ENCODE data around the gene MRPS35.

MRPS35 gene

DNA sequence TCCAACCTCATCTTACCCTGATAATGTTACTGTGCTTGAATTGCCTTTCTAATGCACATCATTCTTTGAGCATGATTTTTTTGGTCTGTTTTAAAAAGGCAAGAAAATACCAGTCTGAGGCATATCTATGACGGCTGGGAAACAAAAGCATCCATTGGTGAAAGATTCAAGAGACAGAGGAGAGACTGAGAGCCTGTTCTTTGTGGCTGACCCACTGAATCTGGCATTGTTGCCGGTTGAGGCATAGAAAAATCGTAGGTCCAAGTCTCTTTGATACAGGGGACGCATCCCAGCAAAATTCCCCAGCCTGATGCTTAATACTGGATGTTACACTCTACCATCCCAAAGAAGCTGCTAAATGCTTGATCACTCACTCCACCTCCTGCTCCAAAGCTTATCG is 66.5 kb downstream of the MRPS35 start:
- DNase-seq, result no peak

DNA sequence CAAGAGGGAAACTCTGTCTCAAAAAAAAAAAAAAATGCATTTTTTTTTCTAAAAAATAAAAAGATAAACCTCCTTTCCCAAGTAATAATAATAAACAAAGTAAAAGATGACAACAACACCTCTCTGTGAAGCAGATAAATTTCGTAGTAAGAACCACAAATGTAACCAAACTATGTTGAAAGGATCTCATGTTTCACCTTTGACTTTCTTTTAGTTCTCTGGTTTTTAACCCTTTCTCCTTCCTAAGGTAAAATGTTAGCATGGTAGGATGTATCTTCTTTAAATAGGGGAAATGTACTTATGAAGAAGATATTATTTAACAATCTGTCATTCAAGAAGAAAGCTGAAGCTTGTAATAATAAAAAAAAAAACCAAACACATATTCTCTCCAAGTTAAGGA is 67.6 kb downstream of the MRPS35 start:
- no peak for DNase-seq

DNA sequence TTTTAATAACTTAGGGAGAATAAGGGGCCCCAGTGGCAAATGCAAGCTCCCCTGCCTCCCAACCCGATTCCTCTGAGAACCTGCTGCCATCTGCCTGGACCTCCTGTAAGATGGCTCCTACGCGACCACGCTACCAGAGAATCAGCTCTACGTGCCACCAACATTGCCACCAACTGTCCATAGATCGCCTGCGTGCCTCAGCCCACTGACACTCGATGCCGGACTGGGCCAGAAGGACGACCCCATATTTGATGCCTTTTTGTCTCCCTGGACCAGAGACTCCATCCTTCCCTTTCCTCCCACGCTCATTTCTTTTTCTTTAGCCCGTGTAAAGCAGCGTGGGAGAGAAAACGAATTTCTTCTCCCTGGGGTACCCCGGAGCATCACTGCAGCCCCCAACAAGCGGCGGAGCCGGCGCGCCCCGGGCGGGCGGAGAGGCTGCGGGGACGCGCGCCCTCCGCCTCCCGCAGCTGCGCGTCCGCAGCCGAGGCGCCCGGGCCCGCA is 68.8 kb downstream of the MRPS35 start:
- peak; percentile 34 for DNase-seq

DNA sequence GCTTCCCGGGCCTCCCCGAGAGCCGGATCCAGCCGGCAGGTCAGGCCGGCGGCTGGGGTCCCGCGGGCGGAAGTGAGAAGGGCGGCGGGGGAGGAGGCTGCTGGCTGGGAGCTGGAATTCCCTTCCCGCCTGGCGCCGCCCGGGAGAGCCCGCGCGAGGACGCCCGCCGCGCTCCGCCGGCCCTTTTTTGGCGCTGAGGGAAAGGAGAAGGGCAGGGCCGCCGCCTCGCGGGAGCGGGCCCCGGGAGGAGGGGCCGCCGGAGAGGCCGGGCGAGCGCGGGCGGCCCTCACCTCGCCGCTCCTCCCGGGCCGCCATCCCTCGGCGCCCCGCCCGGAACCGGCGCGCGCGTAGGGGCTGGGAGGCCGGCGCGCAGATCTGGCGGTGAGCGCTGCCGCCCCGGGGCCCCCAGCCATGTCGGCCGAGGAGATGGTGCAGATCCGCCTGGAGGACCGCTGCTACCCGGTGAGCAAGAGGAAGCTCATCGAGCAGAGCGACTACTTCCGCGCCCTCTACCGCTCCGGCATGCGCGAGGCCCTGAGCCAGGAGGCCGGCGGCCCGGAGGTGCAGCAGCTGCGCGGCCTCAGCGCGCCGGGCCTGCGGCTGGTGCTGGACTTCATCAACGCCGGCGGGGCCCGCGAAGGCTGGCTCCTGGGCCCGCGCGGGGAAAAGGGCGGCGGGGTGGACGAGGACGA is 69.4 kb downstream of the MRPS35 start, which contains the start of the genes KLHL42 and MANSC4:
Gene KLHL42 (plus strand): TSS at position 314 of the 692 bp plus-strand sequence. CDS start 98 bp downstream, at position 412.
Gene MANSC4 (minus strand): TSS at position 317 of the 692 bp plus-strand sequence. CDS start 8,960 bp downstream, outside the sequence.
- DNase-seq, result peak; percentile 28

DNA sequence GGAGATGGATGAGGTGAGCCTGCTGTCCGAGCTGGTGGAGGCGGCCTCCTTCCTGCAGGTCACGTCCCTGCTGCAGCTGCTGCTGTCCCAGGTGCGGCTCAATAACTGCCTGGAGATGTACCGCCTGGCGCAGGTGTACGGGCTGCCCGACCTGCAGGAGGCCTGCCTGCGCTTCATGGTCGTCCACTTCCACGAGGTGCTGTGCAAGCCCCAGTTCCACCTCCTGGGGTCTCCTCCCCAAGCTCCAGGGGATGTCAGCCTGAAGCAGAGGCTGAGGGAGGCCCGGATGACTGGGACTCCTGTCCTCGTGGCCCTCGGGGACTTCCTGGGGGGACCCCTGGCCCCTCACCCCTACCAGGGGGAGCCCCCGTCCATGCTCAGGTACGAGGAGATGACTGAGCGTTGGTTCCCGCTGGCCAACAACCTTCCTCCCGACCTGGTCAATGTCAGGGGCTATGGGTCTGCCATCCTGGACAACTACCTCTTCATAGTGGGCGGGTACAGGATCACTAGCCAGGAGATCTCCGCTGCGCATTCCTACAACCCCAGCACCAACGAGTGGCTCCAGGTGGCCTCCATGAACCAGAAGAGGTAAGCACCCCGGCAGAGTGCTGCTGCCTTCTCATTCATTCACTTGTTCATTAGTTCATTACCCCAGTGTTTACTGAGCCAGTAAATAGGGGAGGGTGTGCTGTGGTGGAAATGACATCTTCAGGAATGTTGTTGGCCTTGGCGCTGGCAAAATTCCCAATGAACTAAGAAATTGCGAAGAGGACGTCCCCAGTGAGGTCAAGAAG is 70.2 kb downstream of the MRPS35 start:
- DNase-seq, result no peak

DNA sequence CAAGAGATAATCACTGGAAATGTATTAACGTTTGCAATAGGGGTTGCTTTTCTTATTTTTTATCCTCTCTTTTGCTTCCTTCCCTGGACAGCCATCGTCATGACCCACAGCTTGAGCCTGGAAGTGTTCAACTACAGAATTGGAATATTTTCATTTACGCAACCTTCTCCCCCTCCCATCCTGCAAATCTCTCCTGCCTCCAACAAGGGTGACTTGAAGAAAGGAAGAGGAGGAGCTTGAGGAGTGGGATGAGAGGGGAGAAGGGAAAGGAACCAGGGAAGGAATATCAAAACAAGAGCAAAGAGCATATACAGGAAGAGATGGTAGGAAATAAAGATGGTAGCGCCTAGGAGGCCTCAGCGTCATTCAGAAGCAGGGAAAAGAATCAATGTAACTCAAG is 71.0 kb downstream of the MRPS35 start:
- peak; percentile 3 for DNase-seq

DNA sequence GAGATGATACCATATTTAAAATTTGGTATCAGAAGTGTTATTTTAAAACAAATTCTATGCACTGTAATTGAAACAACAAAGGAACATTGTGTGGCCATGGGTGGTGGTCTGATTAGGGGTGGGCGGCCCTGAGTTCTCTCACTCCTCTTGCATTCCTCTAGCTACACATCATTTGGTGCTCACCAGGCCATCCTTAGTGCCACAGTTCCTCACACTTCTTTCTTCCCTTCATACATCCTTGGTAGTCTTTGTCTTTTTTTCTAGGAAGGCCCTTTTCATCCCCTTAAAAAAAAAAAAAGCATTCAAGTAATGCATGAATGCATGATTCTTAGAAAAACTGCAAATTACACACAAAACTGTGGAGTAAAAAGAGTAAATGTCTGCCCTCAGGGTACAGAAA is 71.8 kb downstream of the MRPS35 start:
- DNase-seq, result no peak

DNA sequence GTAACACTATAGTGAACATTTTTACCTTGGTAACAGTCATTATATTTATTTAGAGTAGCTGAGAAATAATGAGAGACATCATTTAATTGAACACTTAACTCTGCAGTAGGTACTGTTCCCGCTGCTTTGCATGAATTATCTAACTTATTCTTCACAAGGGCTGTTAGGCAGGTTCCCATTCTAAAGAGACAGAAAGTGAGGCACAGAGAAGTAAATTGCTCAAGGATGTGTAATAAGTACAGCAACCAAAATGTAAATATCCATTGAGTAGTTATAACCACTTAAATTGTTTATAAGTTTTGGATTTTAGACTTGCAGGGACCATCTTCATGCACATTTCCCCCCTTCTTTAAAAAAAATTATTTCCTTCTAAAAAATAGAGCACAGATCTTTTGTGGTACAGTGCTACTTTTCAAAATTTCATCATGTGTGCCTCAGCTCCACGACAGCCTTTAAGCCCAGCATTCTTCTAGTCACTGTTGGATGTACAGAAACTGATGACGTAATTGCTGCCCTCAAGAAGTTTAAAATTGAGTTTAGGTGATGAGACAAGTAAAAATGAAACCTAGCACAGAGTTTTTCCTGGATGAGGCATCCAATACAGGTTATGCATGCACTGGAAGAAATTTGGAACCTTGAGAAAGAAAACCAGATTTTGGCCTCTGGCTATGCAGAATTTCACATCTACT is 75.4 kb downstream of the MRPS35 start:
- no peak for DNase-seq

DNA sequence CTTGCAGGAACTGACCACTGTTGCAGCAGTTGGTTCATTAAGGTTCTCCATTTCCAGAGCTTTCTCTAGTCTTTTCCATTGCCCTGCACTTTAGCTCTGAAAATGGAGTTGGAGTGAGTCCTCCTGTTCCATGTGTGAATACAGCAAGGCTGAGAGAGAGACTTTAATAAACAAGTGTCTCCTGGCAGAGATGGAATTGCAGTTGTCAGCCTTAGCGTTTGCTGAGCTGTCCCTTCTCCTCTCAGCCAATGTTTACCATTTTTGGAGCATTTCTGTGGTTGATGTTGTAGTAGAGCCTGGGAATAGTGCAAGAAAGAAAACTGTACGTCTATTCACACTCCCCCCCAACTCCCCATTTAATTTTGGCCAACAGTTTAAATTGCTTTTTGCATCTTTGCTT is 76.9 kb downstream of the MRPS35 start:
- no peak for DNase-seq

DNA sequence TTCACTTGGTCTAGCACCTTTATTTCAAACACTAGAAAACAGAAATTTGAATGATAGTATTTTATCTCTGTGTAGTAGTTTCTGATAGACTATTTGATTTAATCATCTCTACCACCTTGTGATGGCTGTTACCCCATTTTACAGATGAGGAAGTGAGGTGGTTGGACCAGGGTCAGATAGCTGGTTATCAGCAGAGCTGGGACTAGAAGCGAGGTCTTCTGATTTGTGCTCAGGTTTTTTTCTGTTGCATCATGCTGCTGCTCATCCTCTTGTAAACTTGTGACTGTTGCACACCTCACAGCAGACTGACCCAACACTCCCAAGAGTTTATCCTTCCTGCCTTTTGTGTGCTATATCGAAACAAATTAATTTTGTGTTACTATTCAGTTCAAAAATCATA is 79.5 kb downstream of the MRPS35 start:
- no peak for DNase-seq

DNA sequence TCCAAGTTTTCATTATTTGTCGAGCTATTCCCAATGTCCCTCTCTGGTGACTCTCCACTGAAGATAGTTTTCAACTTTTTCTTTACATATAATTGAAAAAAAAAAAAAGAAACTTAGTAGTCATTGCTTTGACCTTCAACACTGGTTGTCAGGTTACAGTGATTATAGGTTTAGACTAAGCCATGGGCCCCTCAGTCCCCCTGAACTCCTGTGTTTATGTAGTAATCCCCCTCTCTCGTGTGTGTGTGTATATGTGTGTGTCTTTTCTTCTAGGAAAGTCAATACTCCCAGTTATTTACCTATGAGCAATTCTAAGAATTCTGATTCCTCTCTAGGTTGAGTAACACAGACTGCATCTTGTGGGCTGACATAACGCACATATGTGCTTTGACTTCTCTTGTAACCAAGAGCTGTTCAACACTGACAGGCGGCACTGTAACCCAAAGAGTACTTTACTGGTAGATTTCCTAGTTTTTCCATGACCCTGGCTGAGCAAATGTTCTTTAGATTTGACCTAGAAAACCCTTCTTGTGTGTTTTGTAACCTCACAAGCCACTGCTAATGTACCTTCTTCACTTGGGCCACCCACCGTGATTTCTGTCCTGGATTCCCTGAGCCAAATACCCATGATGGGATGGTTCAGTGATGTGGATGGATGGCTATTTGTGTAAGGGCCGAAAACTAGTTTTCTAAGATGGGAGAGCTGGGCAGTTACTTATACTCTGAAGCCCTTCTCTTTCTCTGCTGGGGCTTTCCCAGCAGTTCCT is 84.4 kb downstream of the MRPS35 start:
- no peak for DNase-seq

DNA sequence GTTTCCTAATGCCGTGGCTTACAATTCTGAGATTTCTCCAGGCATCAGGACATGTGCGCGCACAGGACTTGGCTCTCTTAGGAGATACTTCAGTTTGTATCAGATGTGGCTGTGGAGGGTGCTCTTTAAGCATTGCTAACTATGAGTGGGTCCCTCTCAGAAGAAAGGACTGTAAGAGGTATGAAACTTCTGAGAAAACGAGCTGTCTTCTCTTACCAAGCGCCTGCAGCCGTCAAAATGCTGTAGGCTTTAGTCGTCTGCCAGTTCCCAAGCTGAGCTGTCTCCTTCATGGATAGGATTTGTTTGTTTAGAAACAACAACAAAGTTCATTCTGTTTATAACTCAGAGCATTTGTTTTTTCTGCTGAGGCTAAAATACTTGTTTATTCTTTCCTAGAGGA is 85.5 kb downstream of the MRPS35 start:
- DNase-seq, result no peak

DNA sequence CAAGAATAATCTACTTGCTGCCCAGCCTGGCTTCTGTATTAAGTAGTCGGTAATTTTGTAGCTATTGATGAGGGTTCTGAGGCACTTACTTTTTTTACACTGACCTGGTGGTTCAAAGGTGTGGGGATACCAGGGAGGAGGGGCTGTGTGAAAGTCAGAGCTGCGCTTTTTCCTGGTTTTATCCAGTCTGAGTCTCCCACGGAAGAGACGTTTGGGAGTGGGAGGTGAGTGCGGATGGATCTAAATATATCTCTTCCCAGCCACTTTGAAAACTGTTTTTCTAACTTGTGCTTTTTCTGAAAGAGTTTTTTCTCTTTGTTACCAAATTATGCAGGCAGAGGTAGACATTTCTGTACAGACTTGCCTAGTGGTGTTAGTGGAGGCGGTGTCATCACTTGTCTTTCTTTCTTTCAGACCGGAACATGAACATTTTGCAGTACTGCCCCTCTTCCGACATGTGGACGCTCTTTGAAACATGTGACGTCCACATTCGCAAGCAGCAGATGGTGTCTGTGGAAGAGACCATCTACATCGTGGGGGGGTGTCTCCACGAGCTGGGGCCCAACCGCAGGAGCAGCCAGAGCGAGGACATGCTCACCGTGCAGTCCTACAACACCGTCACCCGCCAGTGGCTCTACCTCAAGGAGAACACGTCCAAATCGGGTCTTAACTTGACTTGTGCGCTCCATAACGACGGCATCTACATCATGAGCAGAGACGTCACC is 86.8 kb downstream of the MRPS35 start:
- DNase-seq, result no peak

DNA sequence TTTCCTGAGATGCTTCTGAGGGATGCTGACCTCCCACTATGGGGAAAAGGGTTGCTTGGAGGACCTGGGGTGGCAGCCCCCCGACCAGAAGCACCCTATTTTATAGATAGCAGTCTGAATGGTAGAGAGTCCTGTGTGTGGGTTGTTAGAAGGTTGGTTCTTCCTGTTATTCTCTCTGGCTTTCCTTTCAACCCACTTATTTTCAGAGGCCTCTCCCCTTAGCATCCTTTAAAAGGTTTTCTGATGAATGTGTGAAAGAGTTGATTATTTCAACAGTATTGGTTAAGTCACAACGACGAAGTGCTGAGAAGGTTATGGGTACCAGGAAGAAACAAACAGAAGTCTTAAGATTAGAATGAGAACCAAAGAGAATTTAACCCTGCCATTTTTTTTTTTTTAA is 90.2 kb downstream of the MRPS35 start:
- no peak for DNase-seq

DNA sequence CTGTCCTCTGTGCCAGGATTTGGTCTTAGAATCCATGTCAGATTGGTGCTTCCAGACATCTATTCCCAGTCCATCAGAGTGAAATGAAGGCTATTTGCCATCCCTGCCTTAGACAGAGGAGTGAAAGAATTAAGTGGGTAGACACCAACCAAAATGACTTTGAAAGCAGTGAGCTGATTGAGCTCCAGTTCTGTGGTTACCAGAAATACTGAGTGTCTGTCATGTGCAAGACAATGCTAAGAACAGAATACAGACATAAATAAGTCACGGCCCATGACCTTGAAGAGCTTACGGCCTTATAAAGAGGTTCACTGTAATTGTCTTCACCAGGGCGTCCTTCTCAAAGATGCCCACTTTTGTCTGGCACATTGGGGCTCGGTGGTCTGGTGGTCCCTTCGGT is 91.0 kb downstream of the MRPS35 start:
- no peak for DNase-seq

DNA sequence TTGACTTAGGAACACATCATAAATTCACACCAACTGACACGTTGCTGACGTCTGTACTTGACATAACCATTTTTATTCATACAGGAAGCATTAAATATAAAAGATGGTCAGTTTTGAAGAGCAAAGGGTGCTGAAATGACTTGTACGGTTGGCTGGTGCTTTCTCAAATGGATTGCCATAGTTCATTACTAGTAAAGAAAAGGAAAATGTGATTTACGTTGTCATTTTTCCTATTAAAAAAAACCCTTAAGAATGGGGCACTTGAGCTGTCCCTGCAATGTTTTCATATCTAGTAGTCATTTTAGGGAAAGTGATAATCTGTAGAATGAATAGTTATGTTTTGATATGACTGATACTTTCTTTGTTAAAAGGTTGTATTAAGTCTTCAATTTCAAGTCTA is 91.9 kb downstream of the MRPS35 start:
- DNase-seq, result no peak

DNA sequence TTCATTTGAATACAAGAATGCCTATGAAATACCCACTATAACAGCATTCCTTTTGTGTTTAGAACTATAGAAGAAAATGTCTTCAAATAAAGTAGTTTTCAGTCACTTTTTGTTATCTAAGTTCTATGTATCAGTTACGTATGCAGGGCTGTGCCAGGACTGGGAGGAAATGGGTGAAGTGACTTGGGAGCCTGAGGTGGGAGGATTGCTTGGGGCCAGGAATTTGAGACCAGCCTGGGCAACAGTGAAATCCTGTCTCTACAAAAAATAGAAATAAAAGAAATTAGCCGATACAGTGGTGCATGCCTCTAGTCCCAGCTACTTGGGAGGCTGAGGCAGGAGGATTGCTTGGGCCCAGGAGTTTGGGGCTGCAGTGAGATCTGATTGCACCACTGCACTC is 92.3 kb downstream of the MRPS35 start:
- no peak for DNase-seq

DNA sequence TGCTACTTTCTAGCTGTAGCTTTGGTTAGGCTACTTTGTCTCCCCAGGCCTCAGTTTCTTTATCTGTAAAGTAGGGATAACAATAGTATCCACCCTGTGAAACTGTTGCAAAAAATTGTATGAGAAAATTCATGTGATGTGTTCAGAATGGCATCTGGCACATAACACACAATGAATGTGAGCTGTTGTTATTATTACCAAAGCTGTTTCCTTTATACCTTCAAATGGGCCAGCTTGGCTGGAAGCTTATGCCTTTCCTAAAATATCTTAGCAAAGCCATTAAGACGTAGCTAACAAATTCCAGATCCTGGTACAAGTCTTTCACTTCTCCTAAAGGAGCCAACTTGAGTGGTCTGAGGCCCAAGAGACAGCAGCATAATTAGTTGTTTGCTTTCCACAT is 94.6 kb downstream of the MRPS35 start:
- no peak for DNase-seq

Measured in NCI-H2227 treated with DMSO at 0.1 percent for 48 hours (cell line).